Hair follicle dermal papilla cell (primary cell): Measurements from ENCODE around the gene PDPR. TPM values are rescaled to one million over a fixed set of nuclear protein-coding genes. Genes with fewer than 3 reads are reported as not detected.

Experiments
- small RNA-seq: library from RNA; depleted of rRNA; stranded (forward); fragments of <200 nt; gene quantifications from one replicate; pipeline ENCODE3, GENCODE V24; 2012
- total RNA-seq: library from RNA; depleted of rRNA; stranded (reverse); fragments of >200 nt; gene quantifications from 2 replicates; pipeline ENCODE4 v1.2.3, GENCODE V29; 2012

The PDPR gene
- total RNA-seq = 30.0 and 30.6 TPM in 2 replicates

DNA sequence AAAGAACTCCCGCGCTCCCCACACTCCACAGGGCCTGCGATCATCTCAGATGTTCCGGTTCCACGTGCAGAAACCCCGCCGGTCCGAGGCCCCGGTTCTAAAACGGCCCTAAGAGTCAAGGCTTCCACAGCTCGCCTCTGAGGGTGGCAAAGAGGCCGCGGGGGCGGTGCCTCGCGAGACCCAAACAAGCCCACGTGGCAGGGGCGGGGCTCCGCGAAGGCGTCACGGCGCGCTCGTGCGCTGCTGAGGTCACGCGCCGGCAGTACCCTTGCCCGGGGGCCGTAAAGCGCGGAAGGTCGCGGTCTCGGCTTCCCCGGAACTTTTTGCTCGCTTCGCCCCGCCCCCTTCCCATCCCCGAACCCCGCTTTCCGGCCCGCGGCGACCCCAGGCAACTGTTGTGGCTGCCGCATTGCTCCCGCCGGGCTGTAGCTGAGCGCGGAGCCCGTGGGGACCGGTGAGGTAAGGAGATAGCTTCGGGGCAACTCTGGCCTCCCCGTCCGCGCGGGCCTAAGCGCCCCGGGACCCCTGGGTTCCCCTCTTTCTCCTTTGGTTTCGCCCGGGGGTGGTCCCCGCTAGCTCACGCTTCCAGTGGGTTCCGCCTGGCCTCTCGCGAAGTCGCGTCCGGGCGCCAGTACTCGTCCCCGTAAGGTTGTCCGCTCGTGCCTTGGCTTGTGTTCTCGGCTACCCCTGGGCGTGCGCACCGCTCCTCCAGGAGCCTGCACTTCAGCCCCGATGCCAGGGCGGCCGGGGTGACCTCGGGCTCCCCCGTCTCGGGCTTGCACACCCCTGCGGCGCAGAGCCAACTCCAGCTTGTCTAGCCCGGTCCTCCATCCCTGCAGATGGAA, at the start of gene PDPR:
TSS of gene PDPR (plus strand) at position 351 of the 845 bp plus-strand sequence. CDS start 6,161 bp downstream, outside the sequence.

DNA sequence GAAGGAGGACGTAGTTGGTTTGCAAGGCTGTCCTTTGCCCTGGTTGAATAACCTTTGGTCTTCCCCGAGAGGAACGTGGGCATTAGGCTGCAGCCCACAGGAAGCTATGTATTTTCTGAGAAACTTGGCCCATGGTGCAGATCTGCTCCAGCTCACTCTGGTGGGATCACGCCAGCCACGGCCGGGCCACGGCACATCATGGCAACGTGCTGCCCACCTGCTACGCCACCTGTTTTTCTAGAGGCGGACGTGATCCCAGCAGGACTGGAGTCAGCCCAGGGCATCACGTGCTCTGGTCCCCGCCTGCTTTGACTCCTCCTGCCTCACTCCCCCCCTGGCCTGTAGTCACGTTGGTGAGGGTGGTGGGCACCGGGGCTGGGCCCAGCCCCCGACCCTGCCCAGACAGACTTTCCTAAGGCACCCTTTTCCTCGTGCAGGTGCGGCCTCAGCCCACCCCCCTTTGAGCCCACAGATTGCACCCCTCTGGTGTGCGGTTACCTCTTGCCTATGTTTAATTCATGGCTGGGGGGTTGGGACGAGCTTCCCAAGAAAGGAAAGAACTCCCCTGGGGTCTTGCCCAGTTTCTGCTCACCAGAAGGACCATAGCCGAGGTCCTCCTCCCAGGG, 59.2 kb downstream of the PDPR start, which contains the start of gene CLEC18C:
TSS of gene CLEC18C (plus strand) at position 576 of the 626 bp plus-strand sequence. CDS start 492 bp downstream, outside the sequence.

Small RNA genes within 50 kb of the gene (small RNA-seq; reads per million reads assigned to genes)
- gene AC009060.2 = not detected

Other genes starting within 250 kb of the PDPR start
- 0.24 and 0.65 TPM in 2 replicates for gene CLEC18A, start 163.0 kb upstream of the PDPR start, total RNA-seq
- not detected in 2 replicates for gene CLEC18C, start 59.5 kb downstream of the PDPR start, total RNA-seq
- 24.4 and 43.0 TPM in 2 replicates for gene EXOSC6, start 137.6 kb downstream of the PDPR start, total RNA-seq
- 161 and 257 TPM in 2 replicates for gene AARS1, start 175.2 kb downstream of the PDPR start, total RNA-seq
- gene DDX19B, start 184.9 kb downstream of the PDPR start, total RNA-seq = 27.2 and 30.0 TPM in 2 replicates
- 43.6 and 49.5 TPM in 2 replicates for gene DDX19A, start 232.6 kb downstream of the PDPR start, total RNA-seq